Left lung (tissue), 14 donors: ENCODE measurements around the gene RPS14. TPM values are rescaled to one million over a fixed set of nuclear protein-coding genes. Genes with fewer than 3 reads are reported as not detected.

Experiments used
- ATAC-seq: fragments of 200-7000 bp; cut with Tn5 transposase; one replicate; pipeline ENCODE4 v1.9.1; 2020; ENCODE audit warnings: moderate library complexity
- DNase-seq, 4 donors: peaks; one replicate each; pipeline ENCODE4 v3.0.0-alpha.2; 2013 to 2020
- H3K27ac ChIP-seq, 2 donors: fragments of 200-600 bp; sonication (generic) in 1 of 2; one replicate each; pipeline versions ENCODE4 v1.5.0 to v1.8.0; 2020 to 2021
- H3K27me3 ChIP-seq, 2 donors: fragments of 200-600 bp; sonication (generic) in 1 of 2; one replicate each; pipeline versions ENCODE4 v1.5.0 to v1.8.0; 2020 to 2021
- H3K36me3 ChIP-seq, 2 donors: fragments of 200-600 bp; sonication (generic) in 1 of 2; one replicate each; pipeline versions ENCODE4 v1.5.0 to v1.8.0; 2020 to 2021
- H3K4me1 ChIP-seq, 2 donors: fragments of 200-600 bp; one replicate each; pipeline ENCODE4 v1.8.0; 2021
- H3K4me3 ChIP-seq, 2 donors: fragments of 200-600 bp; sonication (generic) in 1 of 2; one replicate each; pipeline versions ENCODE4 v1.5.0 to v1.8.0; 2020 to 2021; ENCODE audit warnings: mild to moderate bottlenecking in 1 of 2
- H3K9me3 ChIP-seq, 2 donors: fragments of 200-600 bp; sonication (generic) in 1 of 2; one replicate each; pipeline versions ENCODE4 v1.5.0 to v1.8.0; 2020 to 2021
- CTCF ChIP-seq, 2 donors: fragments of 200-600 bp; sonication (generic) in 1 of 2; IDR thresholded peaks; one replicate each; pipeline versions ENCODE4 v1.5.0 to v1.8.0; 2021; ENCODE audit warnings: antibody characterized with exemption in 2 of 2
- intact Hi-C, 2 donors: fragments of 100-400 bp; cut with DNase I; formaldehyde crosslinking; loops; one replicate each; pipeline versions ENCODE4 v1.11.2 to v1.14.2; 2022
- long read RNA-seq, 12 donors: library from polyadenylated mRNA in 2 of 12; unstranded in 2 of 12; transcript quantifications; one replicate each; pipeline ENCODE4 v2.0.0 and lab custom pipeline, GENCODE V29; 2019 to 2026
- polyA plus RNA-seq, 6 donors: library from polyadenylated mRNA; unstranded; fragments of 120-200 nt; gene quantifications; one replicate each; pipeline ENCODE4 v1.2.1, GENCODE V29; 2013; ENCODE audit not compliant: insufficient read length in 6 of 6
- total RNA-seq, 2 donors: library from RNA; stranded (reverse); fragmentation: NEBNext Ultra II Directional; extraction: Animal tissue kit (Norgen Biotek cat#: 25700); gene quantifications; one replicate each; pipeline ENCODE4 v1.2.1, GENCODE V29; 2021
- donor health status: DM: no; HTN: yes; CAD: no.
- donor health status: DM: no; HTN: no; CAD: no.

Gene RPS14
- total RNA-seq (1,000 to 10,000 TPM; 1,428 to 1,504 TPM), polyA plus RNA-seq (1,000 to 10,000 TPM; 2,209 to 2,778 (median 2,470) TPM)
- long read RNA-seq, donor 1, transcript RPS14-203 (5 exons, 569 nt): major isoform, 2,834 of 3,896 reads
- long read RNA-seq, donor 1, transcript RPS14-205 (3 exons, 3,119 nt): minor isoform, 312 of 3,896 reads
- long read RNA-seq, donor 1, transcript RPS14-201 (5 exons, 712 nt): minor isoform, 10 of 3,896 reads
- long read RNA-seq, donor 1, transcript RPS14-206 (2 exons, 398 nt): minor isoform, 12 of 3,896 reads
- long read RNA-seq, donor 1, partial matches to known transcripts: 535 of 3,896 reads
- long read RNA-seq, donor 1, other reads (novel, unspliced or antisense): 188 of 3,896 reads
- long read RNA-seq, donor 2, transcript RPS14-201 (5 exons, 712 nt): minor isoform, 13 of 3,449 reads
- long read RNA-seq, donor 2, transcript RPS14-203 (5 exons, 569 nt): major isoform, 2,282 of 3,449 reads
- long read RNA-seq, donor 2, transcript RPS14-205 (3 exons, 3,119 nt): minor isoform, 343 of 3,449 reads
- long read RNA-seq, donor 2, transcript RPS14-206 (2 exons, 398 nt): minor isoform, 12 of 3,449 reads
- long read RNA-seq, donor 2, partial matches to known transcripts: 648 of 3,449 reads
- long read RNA-seq, donor 2, other reads (novel, unspliced or antisense): 145 of 3,449 reads
- long read RNA-seq, donor 3, transcript RPS14-202 (5 exons, 2,314 nt): minor isoform, 9 of 3,369 reads
- long read RNA-seq, donor 3, transcript RPS14-203 (5 exons, 569 nt): major isoform, 2,725 of 3,369 reads
- long read RNA-seq, donor 3, transcript RPS14-205 (3 exons, 3,119 nt): minor isoform, 167 of 3,369 reads
- long read RNA-seq, donor 3, transcript RPS14-201 (5 exons, 712 nt): minor isoform, 9 of 3,369 reads
- long read RNA-seq, donor 3, partial matches to known transcripts: 363 of 3,369 reads
- long read RNA-seq, donor 3, other reads (novel, unspliced or antisense): 95 of 3,369 reads
- long read RNA-seq, donor 4, transcript RPS14-201 (5 exons, 712 nt): minor isoform, 8 of 1,755 reads
- long read RNA-seq, donor 4, transcript RPS14-203 (5 exons, 569 nt): major isoform, 1,539 of 1,755 reads
- long read RNA-seq, donor 4, partial matches to known transcripts: 173 of 1,755 reads
- long read RNA-seq, donor 4, other reads (novel, unspliced or antisense): 29 of 1,755 reads
- long read RNA-seq, donor 5, transcript RPS14-205 (3 exons, 3,119 nt): minor isoform, 216 of 3,109 reads
- long read RNA-seq, donor 5, transcript RPS14-203 (5 exons, 569 nt): major isoform, 2,208 of 3,109 reads
- long read RNA-seq, donor 5, transcript RPS14-201 (5 exons, 712 nt): minor isoform, 12 of 3,109 reads
- long read RNA-seq, donor 5, transcript RPS14-206 (2 exons, 398 nt): minor isoform, 5 of 3,109 reads
- long read RNA-seq, donor 5, partial matches to known transcripts: 545 of 3,109 reads
- long read RNA-seq, donor 5, other reads (novel, unspliced or antisense): 120 of 3,109 reads
- long read RNA-seq, donor 6, transcript RPS14-206 (2 exons, 398 nt): minor isoform, 11 of 4,799 reads
- long read RNA-seq, donor 6, transcript RPS14-201 (5 exons, 712 nt): minor isoform, 13 of 4,799 reads
- long read RNA-seq, donor 6, transcript RPS14-205 (3 exons, 3,119 nt): minor isoform, 434 of 4,799 reads
- long read RNA-seq, donor 6, transcript RPS14-203 (5 exons, 569 nt): major isoform, 3,478 of 4,799 reads
- long read RNA-seq, donor 6, partial matches to known transcripts: 614 of 4,799 reads
- long read RNA-seq, donor 6, other reads (novel, unspliced or antisense): 247 of 4,799 reads
- long read RNA-seq, donor 7, transcript RPS14-205 (3 exons, 3,119 nt): minor isoform, 106 of 2,283 reads
- long read RNA-seq, donor 7, transcript RPS14-203 (5 exons, 569 nt): major isoform, 1,702 of 2,283 reads
- long read RNA-seq, donor 7, transcript RPS14-201 (5 exons, 712 nt): minor isoform, 8 of 2,283 reads
- long read RNA-seq, donor 7, partial matches to known transcripts: 394 of 2,283 reads
- long read RNA-seq, donor 7, other reads (novel, unspliced or antisense): 69 of 2,283 reads
- long read RNA-seq, donor 8, transcript RPS14-203 (5 exons, 569 nt): major isoform, 1,298 of 1,741 reads
- long read RNA-seq, donor 8, transcript RPS14-205 (3 exons, 3,119 nt): minor isoform, 71 of 1,741 reads
- long read RNA-seq, donor 8, transcript RPS14-202 (5 exons, 2,314 nt): minor isoform, 5 of 1,741 reads
- long read RNA-seq, donor 8, transcript RPS14-201 (5 exons, 712 nt): minor isoform, 8 of 1,741 reads
- long read RNA-seq, donor 8, partial matches to known transcripts: 251 of 1,741 reads
- long read RNA-seq, donor 8, other reads (novel, unspliced or antisense): 105 of 1,741 reads
- long read RNA-seq, donor 9, transcript RPS14-203 (5 exons, 569 nt): major isoform, 25 of 27 reads
- long read RNA-seq, donor 9, partial matches to known transcripts: 0 of 27 reads
- long read RNA-seq, donor 9, other reads (novel, unspliced or antisense): 0 of 27 reads
- long read RNA-seq, donor 10, transcript RPS14-203 (5 exons, 569 nt): major isoform, 1,766 of 2,040 reads
- long read RNA-seq, donor 10, transcript RPS14-201 (5 exons, 712 nt): minor isoform, 35 of 2,040 reads
- long read RNA-seq, donor 10, transcript RPS14-202 (5 exons, 2,314 nt): minor isoform, 14 of 2,040 reads
- long read RNA-seq, donor 10, partial matches to known transcripts: 192 of 2,040 reads
- long read RNA-seq, donor 10, other reads (novel, unspliced or antisense): 32 of 2,040 reads
- long read RNA-seq, donor 11, transcript RPS14-203 (5 exons, 569 nt): major isoform, 857 of 1,167 reads
- long read RNA-seq, donor 11, transcript RPS14-205 (3 exons, 3,119 nt): minor isoform, 134 of 1,167 reads
- long read RNA-seq, donor 11, partial matches to known transcripts: 127 of 1,167 reads
- long read RNA-seq, donor 11, other reads (novel, unspliced or antisense): 39 of 1,167 reads
- long read RNA-seq, donor 12, transcript RPS14-203 (5 exons, 569 nt): major isoform, 1,459 of 1,855 reads
- long read RNA-seq, donor 12, transcript RPS14-201 (5 exons, 712 nt): minor isoform, 10 of 1,855 reads
- long read RNA-seq, donor 12, transcript RPS14-205 (3 exons, 3,119 nt): minor isoform, 102 of 1,855 reads
- long read RNA-seq, donor 12, partial matches to known transcripts: 184 of 1,855 reads
- long read RNA-seq, donor 12, other reads (novel, unspliced or antisense): 97 of 1,855 reads

- no peaks in the 10 kb centered on the region for H3K9me3 ChIP-seq
- intact Hi-C loops: no loop called here
- H3K27ac ChIP-seq: peak within 1 kb of the TSS; percentile 94 to 99
- no peaks in the 10 kb centered on the region for H3K27me3 ChIP-seq
- DNase-seq: peak; percentile 94 to 99 (median 96)
- H3K4me3 ChIP-seq: peak within 1 kb of the TSS; percentile 72 to 81
- peaks cover 14 to 52% of the 10 kb centered on the region in 2 donors for H3K4me1 ChIP-seq
- peaks cover 0 to 33% of the 10 kb centered on the region in 2 donors for H3K36me3 ChIP-seq
- peak; percentile 82 to 88 for TF ChIP-seq CTCF (IDR thresholded peaks at IDR 0.05)
- peak; percentile 97 for ATAC-seq
These were observed at the start of gene RPS14 for GRCh38 chr5:150449517-150450339. TSS of gene RPS14 (minus strand) at chr5:150449739. CDS start at chr5:150447733, 2,006 bp downstream.

GRCh38 chr5:150498971-150499370 lies 49.4 kb upstream of the RPS14 start:
- H3K36me3 ChIP-seq: peaks cover 0 to 10% of the 10 kb centered on the region in 2 donors
- intact Hi-C loops: no loop called here
- no peak for TF ChIP-seq CTCF (IDR thresholded peaks at IDR 0.05)
- ATAC-seq (no peak), DNase-seq (no peak)
- H3K27ac ChIP-seq: peak overlapping the region in 1 of 2 donors; percentile 73
- no peaks in the 10 kb centered on the region for H3K9me3 ChIP-seq
- H3K4me1 ChIP-seq: peaks cover 36 to 83% of the 10 kb centered on the region in 2 donors
- no peaks in the 10 kb centered on the region for H3K27me3 ChIP-seq
- no peak overlapping the region for H3K4me3 ChIP-seq

GRCh38 chr5:150498501-150498900 lies 49.0 kb upstream of the RPS14 start:
- Histone ChIP-seq H3K4me3 (no peak overlapping the region), H3K27ac (peak overlapping the region; percentile 73), H3K4me1 (peaks cover 31 to 78% of the 10 kb centered on the region in 2 donors), H3K36me3 (peaks cover 0 to 10% of the 10 kb centered on the region in 2 donors), H3K27me3 (no peaks in the 10 kb centered on the region), H3K9me3 (no peaks in the 10 kb centered on the region)
- ATAC-seq (no peak), DNase-seq (no peak)
- intact Hi-C loops: no loop called here
- TF ChIP-seq CTCF (IDR thresholded peaks at IDR 0.05): no peak
